NB4 (cell line): ENCODE data around the gene RRP1B.

ENCODE experiments used
- DNase-seq: peaks from one replicate; pipeline ENCODE4 v3.0.0; 2010; ENCODE audit warnings: low read depth
- H3K4me3 ChIP-seq: one replicate; pipeline ENCODE4 v1.5.1; 2011; ENCODE audit warnings: mild to moderate bottlenecking, low read depth, low read length, moderate library complexity
- MYC ChIP-seq: IDR thresholded peaks from 2 replicates; pipeline ENCODE4 v1.6.1; 2011; ENCODE audit warnings: low read depth, low read length
- POLR2A ChIP-seq: IDR thresholded peaks from 2 replicates; pipeline ENCODE4 v1.6.1; 2011; ENCODE audit warnings: mild to moderate bottlenecking; ENCODE audit not compliant: insufficient read length; ENCODE audit errors: extremely low read depth
- TF ChIP-seq, protein P1 (sequence below): IDR thresholded peaks from one replicate; pipeline ENCODE4 v1.5.1; 2012; ENCODE audit warnings: low read depth, low read length
- TF ChIP-seq, protein P2 (sequence below): IDR thresholded peaks from 2 replicates; pipeline ENCODE4 v1.6.1; 2011; ENCODE audit warnings: low read depth, low read length

Gene RRP1B

GRCh38 chr21:43627527-43627926, 31.8 kb upstream of the RRP1B start:
- DNase-seq, result no peak
- TF ChIP-seq, protein P1, sequence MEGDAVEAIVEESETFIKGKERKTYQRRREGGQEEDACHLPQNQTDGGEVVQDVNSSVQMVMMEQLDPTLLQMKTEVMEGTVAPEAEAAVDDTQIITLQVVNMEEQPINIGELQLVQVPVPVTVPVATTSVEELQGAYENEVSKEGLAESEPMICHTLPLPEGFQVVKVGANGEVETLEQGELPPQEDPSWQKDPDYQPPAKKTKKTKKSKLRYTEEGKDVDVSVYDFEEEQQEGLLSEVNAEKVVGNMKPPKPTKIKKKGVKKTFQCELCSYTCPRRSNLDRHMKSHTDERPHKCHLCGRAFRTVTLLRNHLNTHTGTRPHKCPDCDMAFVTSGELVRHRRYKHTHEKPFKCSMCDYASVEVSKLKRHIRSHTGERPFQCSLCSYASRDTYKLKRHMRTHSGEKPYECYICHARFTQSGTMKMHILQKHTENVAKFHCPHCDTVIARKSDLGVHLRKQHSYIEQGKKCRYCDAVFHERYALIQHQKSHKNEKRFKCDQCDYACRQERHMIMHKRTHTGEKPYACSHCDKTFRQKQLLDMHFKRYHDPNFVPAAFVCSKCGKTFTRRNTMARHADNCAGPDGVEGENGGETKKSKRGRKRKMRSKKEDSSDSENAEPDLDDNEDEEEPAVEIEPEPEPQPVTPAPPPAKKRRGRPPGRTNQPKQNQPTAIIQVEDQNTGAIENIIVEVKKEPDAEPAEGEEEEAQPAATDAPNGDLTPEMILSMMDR, result no peak
- TF ChIP-seq, protein P2, sequence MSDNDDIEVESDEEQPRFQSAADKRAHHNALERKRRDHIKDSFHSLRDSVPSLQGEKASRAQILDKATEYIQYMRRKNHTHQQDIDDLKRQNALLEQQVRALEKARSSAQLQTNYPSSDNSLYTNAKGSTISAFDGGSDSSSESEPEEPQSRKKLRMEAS, result no peak
- TF ChIP-seq POLR2A (no peak), MYC (no peak)

DNA sequence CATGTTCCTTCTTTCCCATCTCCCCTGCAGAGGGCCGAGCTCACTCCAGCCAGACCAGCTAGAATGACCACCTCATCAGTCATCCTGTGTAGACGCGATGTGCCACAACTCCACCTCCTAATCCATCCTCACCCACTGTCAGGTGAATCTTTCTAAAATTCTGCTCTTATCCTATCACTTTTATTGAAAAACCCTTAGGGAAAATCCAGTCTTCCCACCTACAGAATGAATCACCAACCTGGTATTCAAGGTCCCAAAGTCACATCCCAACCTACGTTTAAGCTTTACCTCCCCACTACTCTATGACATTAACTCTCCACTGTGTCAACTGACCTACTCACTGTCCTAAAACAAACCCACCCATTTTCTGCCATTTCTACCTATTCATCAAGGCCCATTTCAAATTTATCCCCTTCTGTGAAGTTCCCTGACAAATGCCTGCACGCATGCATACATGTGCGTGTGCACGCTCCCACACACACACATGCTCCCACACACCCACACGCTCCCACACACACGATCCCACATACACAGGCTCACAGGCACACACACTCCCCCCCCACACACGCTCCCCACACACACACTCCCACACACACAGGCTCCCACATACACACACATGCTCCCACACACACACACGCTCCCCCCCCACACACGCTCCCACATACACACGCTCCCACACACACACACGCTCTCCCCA, 27.8 kb upstream of the RRP1B start:
- TF ChIP-seq MYC (no peak), POLR2A (no peak)
- TF ChIP-seq, protein P2, result no peak
- TF ChIP-seq, protein P1, result no peak
- DNase-seq, result no peak
- H3K4me3 ChIP-seq, result no peak overlapping the region

More at GRCh38 chr21:43627527-43627926, 31.8 kb upstream of the RRP1B start:
- H3K4me3 ChIP-seq, result no peak overlapping the region

- TF ChIP-seq, protein P2, result no peak
- TF ChIP-seq POLR2A (no peak), MYC (no peak)
- TF ChIP-seq, protein P1, result no peak
- no peak for DNase-seq
- no peak overlapping the region for H3K4me3 ChIP-seq
Observed at GRCh38 chr21:43632373-43632905, 26.9 kb upstream of the RRP1B start.

DNA sequence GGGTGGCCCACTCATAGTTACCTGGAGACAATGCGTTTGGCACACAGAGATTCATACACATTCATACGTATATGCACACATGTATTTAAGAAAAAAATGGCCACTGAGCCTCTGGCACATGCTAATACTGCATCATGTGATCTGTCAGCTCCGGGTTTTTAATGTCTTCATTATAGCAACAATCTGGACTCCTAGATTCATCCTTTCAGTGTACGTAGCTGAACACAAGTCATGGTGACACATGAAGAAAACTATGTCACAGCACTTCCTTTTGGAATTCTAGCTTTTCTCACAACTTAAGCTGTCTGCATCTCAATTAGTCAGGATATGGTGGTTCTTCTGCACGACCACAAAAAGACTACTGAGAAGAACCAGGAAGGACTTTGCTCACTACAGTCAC, 24.7 kb upstream of the RRP1B start:
- no peak for DNase-seq
- TF ChIP-seq, protein P1, result no peak
- TF ChIP-seq POLR2A, result no peak
- TF ChIP-seq MYC, result no peak
- H3K4me3 ChIP-seq, result no peak overlapping the region

DNA sequence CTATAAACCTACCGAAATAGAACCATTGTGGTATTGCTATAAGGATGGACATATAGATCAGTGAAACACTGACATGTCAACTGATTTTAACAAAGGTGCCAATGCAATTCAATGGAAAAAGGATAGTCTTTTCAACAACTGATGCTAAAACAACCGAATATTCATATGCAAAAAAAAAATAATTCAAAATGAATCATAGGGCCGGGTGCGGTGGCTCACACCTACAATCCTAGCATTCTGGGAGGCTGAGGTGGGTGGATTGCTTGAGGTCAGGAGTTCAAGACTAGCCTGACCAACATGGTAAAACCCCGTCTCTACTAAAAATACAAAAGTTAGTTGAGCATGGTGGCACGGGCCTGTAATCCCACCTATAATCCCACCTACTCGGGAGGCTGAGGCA, 23.9 kb upstream of the RRP1B start:
- no peak for DNase-seq
- H3K4me3 ChIP-seq, result no peak overlapping the region
- TF ChIP-seq POLR2A (no peak), MYC (no peak)
- TF ChIP-seq, protein P2, result no peak
- TF ChIP-seq, protein P1, result no peak
